GM18873 (cell line): ENCODE results near the gene MAML3.
"Not testable (repeated sequence)": the region's sequence is repeated elsewhere in the genome, so short reads cannot be mapped to it uniquely, and the experiment has no call there.

ENCODE experiments used
- ATAC-seq: cut with Tn5 transposase; IDR thresholded peaks from one replicate; pipeline ENCODE4 v1.9.1; 2021; ENCODE audit warnings: mild to moderate bottlenecking, moderate library complexity, moderate number of reproducible peaks; ENCODE audit not compliant: unreplicated experiment, low FRiP score

Gene MAML3

DNA sequence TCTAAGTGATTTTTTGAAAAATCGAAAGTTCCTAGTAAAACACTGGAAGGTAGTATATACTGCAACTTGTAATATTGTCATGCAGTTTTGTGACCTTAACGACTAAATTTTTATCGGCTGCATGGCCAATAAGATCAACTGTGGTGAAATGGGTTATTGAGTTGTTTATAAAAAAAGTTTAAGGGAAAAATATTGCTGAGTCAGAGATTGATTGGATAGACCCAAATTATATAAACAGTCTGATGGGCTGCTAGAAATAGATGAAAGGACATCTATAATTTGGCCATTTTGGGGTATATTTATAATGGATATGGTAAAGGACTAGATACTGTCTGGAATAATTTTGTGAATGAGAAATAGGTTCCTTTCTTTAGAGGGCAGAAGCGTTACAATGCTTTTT, 432.2 kb downstream of the MAML3 start:
- ATAC-seq = no peak

DNA sequence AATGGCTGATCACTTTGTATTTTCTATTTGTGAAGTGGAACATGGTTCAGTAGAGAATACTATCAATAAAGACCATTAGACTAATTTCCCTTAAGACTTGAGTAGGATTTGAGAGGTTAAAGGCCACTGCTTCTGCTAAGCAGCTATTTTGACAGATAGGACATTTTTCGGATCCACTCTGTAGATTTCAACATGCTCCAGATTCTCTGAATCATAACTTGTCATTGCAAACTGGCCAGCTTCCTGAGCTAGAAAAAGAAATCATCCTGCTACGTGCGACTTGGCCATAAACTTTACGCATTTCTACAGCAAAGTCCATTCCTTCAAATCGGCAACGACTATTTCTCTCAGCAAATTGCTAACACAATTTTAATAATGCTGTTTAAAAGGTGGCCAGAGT, 433.2 kb downstream of the MAML3 start:
- no peak for ATAC-seq

DNA sequence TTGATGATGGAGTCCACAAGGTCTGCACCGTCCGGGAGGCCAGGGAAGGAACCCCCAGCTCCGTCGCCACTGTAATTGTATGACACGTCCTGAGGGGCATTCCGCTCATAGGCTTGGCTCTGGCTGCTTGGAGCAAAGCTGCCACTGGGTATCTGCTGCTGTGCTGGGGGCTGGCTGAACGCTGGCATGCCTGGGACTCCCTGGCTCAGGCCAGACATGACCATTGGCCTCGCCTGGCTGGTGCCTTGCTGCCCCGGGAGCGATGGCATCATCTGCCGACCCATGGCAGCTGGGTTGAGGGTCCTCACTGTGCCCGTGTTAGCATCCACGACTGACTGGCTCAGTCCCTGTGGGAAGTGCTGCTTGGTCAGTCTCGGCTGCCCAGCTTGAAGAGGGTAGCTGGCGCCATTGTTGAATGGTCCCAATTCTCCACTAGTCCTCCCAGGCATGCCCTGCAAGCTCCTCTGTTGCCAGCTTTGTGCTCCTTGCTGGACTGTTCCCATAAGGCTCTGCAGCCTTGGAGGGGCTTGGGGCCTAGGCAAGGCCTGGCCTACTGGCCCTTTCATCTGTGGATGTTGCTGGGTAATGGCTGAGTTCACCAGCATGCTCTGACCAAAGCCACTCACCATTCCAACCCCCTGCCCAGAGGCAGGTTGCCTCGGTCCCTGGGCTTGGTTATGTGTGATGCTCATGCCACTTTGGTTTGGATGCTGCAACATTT, 434.4 kb downstream of the MAML3 start:
- ATAC-seq = no peak

DNA sequence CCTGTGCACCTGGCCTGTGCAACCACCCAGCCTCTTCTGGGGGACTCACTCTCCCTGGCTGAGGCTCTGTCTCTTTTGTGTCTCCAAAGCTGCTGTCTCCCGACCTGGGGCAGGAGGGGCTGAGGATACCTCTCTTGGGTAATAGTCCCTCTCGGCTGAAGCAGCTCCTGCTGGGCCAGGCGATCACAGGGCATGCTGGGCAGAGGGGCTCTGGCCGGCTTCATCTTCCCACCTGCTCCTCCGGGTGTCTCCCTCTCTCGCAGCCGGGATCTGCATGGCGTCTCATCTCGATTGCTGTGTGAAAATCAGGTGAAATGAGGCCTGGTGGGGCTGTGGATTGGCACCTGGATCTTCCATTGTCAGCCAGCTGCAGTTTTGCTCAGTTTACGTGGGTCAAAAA, 435.2 kb downstream of the MAML3 start:
- ATAC-seq = no peak

DNA sequence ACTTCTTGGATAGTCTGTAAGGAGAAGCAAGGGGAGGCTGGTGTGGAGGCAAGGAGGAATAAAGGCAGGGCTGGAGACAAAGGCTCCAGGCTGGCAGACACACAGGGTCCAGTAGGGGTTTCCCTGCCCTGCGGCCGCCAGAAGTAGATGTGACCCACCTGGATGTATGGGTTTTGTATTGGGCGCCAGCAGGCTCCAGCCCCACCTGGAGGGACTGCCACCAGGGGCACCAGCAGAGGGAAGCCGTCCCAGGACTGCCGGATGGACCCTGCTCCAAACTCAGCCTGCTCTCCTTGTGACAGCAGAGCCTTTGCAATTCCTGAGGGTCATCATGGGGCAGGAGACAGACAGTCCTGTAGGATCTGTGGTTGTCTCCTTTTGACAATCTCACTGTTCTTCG, 435.6 kb downstream of the MAML3 start:
- ATAC-seq = no peak

DNA sequence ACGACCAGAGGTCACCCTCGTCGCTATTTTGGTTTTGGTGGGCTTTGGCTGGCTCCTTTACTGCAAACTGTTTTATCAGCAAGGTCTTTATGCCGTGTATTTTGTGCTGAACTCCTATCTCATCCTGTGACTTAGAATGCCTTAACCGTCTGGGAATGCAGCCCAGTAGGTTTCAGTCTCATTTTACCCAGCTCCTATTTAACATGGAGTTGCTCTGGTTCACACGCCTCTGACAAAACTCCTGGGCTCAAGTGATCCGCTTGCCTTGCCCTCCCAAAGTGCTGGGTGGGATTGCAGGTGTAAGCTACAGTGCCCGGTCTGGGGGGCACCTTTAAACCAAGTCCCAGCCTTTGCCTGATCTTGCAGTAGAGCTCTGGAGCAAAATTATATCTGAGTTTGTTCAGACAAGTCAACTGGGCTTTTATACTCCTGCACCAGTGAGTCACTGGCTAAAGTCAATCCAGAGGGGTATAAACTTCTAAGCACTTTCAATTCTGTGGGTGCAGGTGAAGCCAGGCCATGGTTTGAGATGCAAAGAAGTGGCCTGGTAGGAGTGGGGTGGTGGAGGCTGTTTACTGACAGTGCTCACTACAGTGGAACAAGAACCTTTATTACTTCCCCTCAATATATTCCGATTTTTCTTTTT, 438.1 kb downstream of the MAML3 start:
- no peak for ATAC-seq

DNA sequence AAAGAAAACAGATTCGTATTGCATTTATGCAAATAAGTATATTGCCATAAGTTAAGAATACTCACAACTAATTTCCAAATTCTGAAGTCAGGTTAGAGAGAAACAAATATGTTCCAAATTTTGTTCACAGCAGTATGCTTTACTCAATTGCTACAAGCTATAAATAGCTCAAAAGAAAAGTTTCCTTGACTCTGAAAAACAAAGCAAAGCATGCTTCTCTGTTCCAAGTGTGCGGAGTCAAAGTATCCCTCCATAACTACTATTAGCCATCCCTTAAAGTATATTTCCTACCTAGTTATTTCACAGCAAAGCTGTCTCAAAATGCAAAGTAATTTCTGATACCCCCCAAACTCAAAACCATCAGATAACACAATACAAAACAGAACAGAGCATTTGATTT, 441.1 kb downstream of the MAML3 start:
- ATAC-seq = no peak

DNA sequence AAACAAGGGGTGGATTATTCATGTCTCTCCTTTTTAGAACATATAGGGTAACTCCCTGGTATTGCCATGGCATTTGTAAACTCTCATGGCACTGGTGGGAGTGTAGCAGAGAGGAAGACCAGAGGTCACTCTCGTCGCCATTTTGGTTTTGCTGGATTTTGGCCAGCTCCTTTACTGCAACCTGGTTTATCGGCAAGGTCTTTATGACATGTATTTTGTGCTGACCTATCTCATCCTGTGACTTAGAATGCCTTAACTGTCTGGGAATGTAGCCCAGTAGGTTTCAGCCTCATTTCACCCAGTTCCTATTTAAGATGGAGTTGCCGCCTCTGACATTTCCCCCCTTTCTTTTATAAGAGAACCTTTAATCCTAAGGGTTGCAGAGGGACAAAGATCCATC, 442.5 kb downstream of the MAML3 start:
- ATAC-seq = no peak

DNA sequence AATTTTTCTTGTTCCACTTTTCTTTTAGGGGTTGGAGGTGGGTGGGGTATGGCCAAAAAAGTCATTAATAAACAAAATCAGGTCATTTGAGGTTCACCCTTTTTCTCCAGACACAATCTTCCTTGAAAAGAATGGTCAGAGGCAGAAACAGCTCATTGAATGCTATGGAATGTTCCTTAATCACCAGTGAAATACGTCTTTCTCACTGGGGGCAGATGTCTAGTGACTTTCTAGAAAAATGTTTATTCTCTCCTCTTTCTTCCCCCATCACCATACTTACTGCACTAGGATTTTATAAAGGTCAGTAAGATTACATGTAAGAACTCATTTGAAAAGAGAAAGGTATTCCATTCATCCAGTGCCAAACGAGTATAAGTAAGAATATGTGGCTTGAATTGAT, 443.9 kb downstream of the MAML3 start:
- ATAC-seq = no peak

DNA sequence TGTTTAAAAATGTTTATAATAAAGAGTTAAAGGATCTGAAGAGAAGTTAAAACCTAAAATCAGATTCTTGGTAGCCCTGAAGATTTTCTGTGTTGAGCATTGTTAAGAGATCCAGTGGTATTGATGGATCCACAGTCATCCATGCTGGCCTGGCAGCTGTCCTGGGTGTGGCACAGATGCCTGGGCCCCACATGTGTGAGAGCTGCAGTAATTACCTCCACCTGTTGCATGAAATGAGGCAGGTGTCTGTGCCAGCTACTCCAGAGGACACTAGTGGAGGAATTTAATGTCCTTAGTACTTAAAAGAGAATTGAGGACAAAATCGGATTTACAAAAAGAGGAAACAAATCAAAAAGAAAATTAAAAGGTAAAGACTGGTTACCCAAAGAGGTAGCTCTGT, 444.3 kb downstream of the MAML3 start:
- ATAC-seq = no peak

DNA sequence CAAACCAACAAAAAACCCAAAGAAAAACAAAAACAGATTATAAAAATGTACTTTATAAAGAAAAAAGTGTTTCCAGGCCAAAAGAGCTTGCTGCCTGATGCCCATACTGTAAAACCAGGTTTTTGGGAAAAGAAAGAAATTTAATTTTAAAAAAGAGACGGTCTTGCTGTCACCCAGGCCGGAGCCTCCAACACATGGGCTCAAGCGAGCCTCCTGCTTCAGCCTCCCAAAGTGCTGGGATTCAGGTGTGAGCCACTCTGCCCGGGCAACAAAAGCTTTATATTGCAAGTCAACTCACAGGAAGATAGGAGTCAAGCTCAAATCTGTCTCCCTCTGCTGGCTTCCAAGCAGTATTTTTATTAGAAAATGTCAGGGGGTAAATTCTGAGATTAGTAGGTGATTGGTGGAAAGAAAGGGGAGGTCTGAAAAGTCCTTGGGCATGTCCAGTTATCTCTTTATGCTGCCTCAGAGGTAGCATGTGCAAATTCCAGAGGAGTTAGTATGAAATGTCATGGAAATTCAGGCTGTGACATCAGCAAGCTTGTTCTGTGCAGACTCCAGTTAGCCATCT, 449.0 kb downstream of the MAML3 start:
- no peak for ATAC-seq

DNA sequence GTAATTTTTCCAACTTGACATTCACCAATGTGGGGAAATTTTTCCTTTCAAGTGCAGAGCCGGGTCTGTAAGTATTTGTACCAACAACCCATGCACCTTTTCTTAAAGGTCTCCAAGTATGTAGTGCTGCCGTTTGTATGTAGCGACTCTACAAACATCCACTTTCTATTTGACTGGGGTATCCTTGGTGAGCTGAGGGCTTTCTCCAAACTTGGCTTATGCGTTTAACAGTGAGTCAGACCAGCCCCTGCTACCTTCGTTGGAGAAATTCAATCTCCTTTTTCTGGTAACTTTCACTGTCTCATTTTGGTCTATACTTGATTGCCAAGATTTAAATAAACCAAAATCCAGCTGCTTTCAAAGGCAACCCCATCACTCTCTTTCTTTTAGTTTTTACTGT, 453.4 kb downstream of the MAML3 start:
- ATAC-seq = no peak

DNA sequence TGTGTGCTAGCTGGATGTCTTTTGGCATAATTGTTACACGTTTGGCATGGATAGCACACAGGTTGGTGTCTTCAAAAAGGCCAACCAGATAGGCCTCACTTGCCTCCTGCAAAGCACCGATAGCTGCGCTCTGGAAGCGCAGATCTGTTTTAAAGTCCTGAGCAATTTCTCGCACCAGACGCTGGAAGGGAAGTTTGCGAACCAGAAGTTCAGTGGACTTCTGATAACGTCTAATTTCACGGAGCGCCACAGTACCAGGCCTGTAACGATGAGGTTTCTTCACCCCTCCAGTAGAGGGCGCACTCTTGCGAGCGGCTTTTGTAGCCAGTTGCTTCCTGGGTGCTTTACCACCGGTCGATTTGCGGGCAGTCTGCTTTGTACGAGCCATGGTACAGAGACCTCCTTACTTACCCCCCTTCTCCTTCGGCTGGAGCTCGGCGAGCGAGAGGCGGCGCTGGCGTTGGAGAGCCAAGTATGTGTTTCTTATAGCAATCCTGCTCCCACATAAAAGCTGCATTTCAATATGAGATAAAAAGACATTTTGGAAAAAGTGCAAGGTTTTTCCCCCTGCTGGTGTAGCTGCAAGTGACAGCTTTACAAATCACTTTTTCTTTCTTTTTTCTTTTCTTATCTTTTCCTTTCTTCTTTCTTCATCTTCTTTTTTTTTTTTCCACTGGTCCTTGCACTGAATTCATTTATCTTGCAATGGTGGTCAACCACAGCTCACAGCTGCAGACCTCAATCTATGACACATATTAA, 455.6 kb downstream of the MAML3 start:
- ATAC-seq = not testable (repeated sequence)

DNA sequence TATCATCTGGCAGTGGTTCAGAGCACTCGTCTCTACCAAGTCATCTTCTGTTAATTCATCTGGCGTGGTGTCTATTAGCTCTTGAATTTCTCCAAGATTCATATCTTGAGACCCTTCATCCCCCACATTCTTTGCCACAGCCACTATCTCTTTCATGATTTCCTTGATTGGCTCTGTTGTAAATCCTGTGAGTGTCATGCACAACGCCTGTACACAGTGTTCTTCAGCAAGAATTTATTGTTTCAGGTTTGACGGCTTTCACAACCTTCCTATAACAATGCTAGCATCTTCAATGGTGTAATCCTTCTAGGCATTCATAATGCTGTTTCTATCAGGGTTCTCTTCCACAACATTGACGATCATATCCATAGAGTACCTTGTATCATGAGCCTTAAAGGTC, 457.5 kb downstream of the MAML3 start:
- no peak for ATAC-seq

DNA sequence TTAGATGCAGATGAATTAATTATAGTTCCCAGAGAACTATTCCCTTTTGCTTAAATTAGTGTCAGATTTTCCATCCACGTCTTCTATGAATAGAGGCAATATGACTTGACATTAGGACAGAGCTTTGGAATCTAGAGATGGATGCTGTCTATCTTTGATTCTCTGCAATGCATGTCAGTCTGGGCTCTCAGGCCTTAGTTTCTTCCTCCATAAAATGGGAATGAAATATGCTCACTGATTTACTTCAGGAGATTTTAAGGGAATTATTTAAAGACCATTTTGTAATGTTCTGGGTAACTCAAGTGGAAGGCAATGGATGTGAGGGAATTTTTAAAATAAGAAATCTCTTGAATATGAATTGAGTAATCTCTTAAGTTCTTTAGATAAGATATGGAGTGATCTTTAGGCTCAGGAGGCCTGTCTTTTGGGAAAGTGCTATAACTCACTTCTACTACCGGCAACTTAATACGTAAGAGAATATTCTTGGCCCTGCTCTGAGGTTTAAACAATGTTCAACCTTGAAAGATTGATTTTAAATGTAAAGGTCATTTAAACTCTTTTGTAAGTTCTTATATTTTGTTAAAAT, 459.4 kb downstream of the MAML3 start:
- ATAC-seq = no peak

DNA sequence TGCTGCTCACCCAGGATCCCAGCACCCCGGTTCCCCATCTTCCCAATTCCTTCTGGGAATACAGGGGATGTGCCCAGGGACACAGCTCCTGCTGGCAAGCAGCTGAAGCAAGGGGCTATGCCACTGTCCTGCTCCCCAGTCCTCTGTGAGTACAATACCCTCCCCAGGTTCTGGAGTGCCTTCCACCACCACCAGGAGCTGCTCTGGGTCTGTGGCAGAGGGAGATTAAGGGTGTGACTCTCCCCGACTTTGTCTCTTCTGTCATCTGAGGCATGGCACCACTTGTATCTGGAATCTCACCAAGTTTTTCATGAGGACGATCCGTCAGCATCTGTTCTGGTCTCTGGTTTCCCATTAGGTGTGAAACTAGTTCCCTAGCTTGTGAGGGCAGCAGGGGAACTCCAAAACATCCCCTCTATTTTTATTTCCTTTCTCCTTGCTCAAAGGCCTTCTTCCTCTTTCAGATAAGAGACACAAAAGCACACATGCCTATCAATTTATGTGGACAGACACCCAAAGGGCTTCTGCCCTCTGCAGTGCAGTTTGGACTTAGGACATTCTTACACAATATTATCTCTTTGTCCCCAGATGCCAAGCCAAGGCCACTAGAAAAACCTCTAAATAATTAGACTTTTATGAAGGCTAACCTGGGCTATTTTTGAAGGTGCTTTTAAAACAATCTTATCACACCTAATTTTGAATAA, 461.5 kb downstream of the MAML3 start:
- no peak for ATAC-seq

DNA sequence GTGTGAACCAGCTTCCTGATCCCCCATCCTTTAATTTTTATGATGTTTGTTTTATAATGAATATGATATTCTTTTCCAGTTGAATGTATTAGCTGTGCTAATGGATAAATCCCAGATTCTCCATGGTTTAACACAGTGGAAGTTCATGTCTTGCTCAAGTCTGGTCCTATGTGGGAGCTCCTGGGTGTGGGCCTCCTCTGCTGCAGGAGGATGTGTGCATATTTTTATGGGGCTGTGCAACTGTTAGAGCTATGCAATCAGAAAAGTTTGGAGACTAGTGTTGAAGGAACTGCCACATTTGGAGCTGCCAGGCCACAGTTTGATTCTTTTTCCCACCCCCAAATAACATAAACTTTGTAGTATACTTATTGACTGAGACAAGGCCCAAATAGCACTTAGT, 463.6 kb downstream of the MAML3 start:
- ATAC-seq = no peak

DNA sequence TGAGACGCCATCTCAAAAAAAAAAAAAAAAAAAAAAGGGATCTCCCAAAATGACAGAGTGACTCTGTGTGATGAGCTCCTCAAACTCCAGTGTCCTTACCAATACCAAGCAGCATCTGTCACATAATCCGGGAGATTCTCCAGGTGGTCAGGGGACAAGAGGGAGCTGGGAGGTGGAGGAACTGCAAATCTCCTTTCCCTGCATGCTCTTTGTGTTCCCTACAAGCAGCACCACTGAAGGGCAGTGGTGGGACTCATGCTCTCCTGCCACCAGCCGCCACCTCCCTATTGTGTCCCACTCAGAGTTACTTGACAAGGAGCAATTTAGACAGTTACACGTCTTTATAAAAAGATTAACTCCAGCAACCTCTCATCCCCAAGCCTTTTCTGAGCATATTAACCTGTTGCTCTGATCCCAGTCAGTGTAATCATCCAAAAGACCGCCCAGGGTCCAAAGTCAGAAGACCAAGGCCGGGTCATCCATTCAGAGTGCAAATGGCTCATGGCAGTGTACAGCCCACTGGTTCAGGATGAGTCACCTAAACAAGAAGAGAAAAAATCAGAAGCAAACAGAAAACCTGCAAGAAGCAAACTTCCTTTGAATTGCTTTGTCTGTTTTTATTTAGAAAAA, 464.8 kb downstream of the MAML3 start:
- no peak for ATAC-seq

DNA sequence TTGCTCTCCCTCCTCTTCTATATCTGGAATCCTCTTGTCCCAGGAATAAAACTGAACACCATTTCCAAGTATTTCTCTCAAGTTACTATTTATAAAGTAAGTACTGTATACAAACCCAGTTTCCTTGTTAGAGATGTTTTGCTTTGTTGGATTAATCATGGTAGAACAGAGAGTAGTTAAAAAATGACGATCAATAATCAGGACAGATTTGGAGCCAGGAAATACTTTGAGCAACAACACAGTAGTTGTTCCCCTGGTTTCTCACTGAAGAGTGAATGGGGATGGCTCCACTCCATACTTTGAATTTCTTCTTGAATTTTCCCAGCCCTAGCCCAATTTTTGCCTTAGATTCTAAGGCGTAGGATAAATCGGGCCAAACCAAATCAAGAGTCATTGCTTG, 467.0 kb downstream of the MAML3 start:
- no peak for ATAC-seq

DNA sequence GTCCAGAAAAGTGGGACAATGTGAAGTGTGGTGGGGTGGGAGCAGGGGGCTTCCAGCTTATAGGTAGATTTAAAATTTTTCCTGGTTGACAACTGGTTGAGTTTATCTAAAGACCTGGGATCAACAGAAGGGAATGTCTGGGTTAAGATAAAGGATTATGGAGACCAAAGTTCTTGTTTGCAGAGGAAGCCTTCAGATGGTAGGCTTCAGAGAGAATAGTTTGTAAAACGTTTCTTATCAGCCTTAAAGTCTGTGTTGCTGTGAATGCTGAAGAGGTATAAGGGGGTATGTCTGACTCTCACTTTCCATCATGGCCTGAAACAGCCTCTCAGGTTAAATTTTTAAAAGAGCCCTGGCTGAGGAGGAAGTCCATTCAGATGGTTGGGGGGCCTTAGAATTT, 467.9 kb downstream of the MAML3 start:
- ATAC-seq = no peak
